ENCODE results near the gene PHLDB2.

- TF ChIP-seq CTCF (IDR thresholded peaks at IDR 0.05) (no peak), POLR2A (IDR thresholded peaks at IDR 0.05) (no peak)
Observed at GRCh38 chr3:111915905-111916304, 56.8 kb downstream of the PHLDB2 start.

Measured in heart left ventricle (tissue), 13 donors.